Neural cell (in vitro differentiated cells): Measurements from ENCODE around the gene NDUFA11.

Experiments
- EZH2 ChIP-seq: fragments of 200-600, 300-800 bp; shearing (Covaris generic), sonication (generic); IDR thresholded peaks from 2 replicates; pipeline ENCODE4 v1.6.1; 2014; ENCODE audit warnings: antibody characterized with exemption, low read length, borderline replicate concordance, mild to moderate bottlenecking; ENCODE audit not compliant: insufficient read depth, poor library complexity, severe bottlenecking
- MXI1 ChIP-seq: fragments of 450-650 bp; conservative IDR thresholded peaks from 2 replicates; pipeline ENCODE4 v1.6.1; 2014; ENCODE audit warnings: antibody characterized with exemption, mild to moderate bottlenecking; ENCODE audit not compliant: poor library complexity, severe bottlenecking
- POLR2AphosphoS5 ChIP-seq: IDR thresholded peaks from 2 replicates; pipeline ENCODE4 v1.6.1; 2012
- RAD21 ChIP-seq: fragments of 450-650 bp; conservative IDR thresholded peaks from 2 replicates; pipeline ENCODE4 v1.6.1; 2014; ENCODE audit warnings: antibody characterized with exemption, mild to moderate bottlenecking, moderate library complexity
- TF ChIP-seq, protein P1 (sequence below): fragments of 450-650 bp; IDR thresholded peaks from 2 replicates; pipeline ENCODE4 v1.5.1; 2014; ENCODE audit warnings: antibody characterized with exemption, mild to moderate bottlenecking, moderate library complexity; ENCODE audit not compliant: poor library complexity, severe bottlenecking
- TF ChIP-seq, protein P2 (sequence below): IDR thresholded peaks from 2 replicates; pipeline ENCODE4 v1.6.1; 2012; ENCODE audit warnings: borderline replicate concordance

DNA sequence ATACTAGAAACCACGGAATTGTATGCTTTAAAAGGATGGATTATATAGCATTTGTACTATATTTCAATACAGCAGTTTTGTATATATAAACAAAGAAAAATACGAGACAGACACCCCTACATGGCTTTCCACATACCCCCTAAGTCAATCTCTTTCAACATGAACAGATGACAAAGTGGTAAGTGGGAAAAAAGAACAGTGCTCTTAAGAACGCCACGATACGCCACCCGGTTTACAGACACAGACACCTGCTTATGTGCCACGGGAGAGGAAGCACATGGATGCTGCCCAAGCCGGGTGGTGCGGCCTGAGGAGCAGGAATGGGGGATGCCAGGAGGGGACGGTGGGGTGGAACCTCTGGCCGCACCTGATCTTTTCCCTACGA, 18.6 kb upstream of the NDUFA11 start:
- TF ChIP-seq EZH2 (no peak), POLR2AphosphoS5 (no peak), RAD21 (no peak), MXI1 (no peak)
- TF ChIP-seq, protein P1, sequence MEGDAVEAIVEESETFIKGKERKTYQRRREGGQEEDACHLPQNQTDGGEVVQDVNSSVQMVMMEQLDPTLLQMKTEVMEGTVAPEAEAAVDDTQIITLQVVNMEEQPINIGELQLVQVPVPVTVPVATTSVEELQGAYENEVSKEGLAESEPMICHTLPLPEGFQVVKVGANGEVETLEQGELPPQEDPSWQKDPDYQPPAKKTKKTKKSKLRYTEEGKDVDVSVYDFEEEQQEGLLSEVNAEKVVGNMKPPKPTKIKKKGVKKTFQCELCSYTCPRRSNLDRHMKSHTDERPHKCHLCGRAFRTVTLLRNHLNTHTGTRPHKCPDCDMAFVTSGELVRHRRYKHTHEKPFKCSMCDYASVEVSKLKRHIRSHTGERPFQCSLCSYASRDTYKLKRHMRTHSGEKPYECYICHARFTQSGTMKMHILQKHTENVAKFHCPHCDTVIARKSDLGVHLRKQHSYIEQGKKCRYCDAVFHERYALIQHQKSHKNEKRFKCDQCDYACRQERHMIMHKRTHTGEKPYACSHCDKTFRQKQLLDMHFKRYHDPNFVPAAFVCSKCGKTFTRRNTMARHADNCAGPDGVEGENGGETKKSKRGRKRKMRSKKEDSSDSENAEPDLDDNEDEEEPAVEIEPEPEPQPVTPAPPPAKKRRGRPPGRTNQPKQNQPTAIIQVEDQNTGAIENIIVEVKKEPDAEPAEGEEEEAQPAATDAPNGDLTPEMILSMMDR, result no peak
- TF ChIP-seq, protein P2, sequence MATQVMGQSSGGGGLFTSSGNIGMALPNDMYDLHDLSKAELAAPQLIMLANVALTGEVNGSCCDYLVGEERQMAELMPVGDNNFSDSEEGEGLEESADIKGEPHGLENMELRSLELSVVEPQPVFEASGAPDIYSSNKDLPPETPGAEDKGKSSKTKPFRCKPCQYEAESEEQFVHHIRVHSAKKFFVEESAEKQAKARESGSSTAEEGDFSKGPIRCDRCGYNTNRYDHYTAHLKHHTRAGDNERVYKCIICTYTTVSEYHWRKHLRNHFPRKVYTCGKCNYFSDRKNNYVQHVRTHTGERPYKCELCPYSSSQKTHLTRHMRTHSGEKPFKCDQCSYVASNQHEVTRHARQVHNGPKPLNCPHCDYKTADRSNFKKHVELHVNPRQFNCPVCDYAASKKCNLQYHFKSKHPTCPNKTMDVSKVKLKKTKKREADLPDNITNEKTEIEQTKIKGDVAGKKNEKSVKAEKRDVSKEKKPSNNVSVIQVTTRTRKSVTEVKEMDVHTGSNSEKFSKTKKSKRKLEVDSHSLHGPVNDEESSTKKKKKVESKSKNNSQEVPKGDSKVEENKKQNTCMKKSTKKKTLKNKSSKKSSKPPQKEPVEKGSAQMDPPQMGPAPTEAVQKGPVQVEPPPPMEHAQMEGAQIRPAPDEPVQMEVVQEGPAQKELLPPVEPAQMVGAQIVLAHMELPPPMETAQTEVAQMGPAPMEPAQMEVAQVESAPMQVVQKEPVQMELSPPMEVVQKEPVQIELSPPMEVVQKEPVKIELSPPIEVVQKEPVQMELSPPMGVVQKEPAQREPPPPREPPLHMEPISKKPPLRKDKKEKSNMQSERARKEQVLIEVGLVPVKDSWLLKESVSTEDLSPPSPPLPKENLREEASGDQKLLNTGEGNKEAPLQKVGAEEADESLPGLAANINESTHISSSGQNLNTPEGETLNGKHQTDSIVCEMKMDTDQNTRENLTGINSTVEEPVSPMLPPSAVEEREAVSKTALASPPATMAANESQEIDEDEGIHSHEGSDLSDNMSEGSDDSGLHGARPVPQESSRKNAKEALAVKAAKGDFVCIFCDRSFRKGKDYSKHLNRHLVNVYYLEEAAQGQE, result no peak
